SK-MEL-5 (cell line): ENCODE measurements around the gene KRT6C. TPM values are rescaled to one million over a fixed set of nuclear protein-coding genes. Genes with fewer than 3 reads are reported as not detected.

Experiments
- DNase-seq: peaks from one replicate; pipeline ENCODE4 v3.0.0-alpha.2; 2016; ENCODE audit warnings: low read depth, low spot score
- in situ Hi-C: cut with HindIII; loops from 2 replicates; pipeline ENCODE4 v1.10.0; 2016; ENCODE audit warnings: low sequenced_read_pairs, high pct_unique_total_duplicates, low pct_unique_long_range_greater_than_20kb
- polyA plus RNA-seq, 2 experiments: library from polyadenylated mRNA; depleted of rRNA; stranded (reverse); fragments of >200 nt; gene quantifications; 2 replicates each; pipeline ENCODE4 v1.2.3, GENCODE V29; 2015
- total RNA-seq: library from RNA; depleted of rRNA; stranded (reverse); fragments of >200 nt; shearing (Covaris generic); gene quantifications from 2 replicates; pipeline ENCODE4 v1.2.3, GENCODE V29; 2014; rRNA removed

Gene KRT6C
- total RNA-seq, result not detected in 2 replicates
- not detected in 2 replicates for polyA plus RNA-seq (2015; cell fraction: cytosol; rRNA removed)
- polyA plus RNA-seq (2015; cell fraction: nucleus; rRNA removed), result not detected in 2 replicates

DNA sequence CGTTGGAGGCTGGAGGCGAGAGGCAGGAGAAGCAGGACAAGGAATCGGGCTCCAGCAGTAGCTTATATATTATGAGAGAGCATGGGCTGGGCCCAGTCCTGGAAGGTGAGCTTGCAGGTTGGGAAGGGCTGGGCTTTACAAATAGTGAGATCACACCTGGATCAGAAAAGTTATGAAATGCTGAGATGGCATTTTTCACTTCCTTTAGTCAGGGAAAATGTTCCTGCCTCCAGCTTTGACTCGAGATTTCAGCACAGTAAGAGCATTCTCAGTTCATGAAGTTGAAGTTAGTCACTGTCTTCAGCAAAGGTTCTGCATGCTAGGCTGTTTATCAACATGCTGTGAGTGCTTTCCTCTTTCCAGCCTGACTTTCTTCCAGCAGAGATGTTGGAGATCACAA, at the start of gene KRT6C:
Gene KRT6C, minus strand, starts transcription at position 38 of the 400 bp plus-strand sequence. CDS start 68 bp downstream, outside the sequence.
- in situ Hi-C loops, result no loop called here
- no peak for DNase-seq

- in situ Hi-C loops, result no loop called here
- DNase-seq, result no peak
Measured at GRCh38 chr12:52522346-52523011, 48.9 kb upstream of the KRT6C start.

- in situ Hi-C loops, result no loop called here
- DNase-seq, result no peak
Measured at GRCh38 chr12:52521568-52522266, 48.1 kb upstream of the KRT6C start.

DNA sequence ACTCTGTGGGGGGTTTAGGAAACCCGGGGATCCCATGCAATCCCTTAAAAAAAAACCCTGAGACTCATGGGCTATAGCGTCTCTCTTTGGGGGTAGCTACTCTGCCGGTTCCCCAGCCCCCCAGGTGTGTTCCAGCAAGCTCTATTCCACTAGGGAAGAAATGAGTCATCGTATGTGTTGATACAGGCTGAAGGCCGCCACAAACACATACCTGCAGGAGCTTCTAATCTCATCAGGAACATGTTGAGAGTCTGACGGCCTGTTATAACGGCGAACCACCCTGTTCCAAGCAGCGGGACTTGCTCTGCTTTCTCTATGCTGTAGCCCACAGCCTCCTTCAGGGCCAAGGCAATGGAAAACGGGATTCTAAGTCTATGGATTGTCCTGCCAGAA, 47.6 kb upstream of the KRT6C start:
- in situ Hi-C loops, result no loop called here
- DNase-seq, result no peak

DNA sequence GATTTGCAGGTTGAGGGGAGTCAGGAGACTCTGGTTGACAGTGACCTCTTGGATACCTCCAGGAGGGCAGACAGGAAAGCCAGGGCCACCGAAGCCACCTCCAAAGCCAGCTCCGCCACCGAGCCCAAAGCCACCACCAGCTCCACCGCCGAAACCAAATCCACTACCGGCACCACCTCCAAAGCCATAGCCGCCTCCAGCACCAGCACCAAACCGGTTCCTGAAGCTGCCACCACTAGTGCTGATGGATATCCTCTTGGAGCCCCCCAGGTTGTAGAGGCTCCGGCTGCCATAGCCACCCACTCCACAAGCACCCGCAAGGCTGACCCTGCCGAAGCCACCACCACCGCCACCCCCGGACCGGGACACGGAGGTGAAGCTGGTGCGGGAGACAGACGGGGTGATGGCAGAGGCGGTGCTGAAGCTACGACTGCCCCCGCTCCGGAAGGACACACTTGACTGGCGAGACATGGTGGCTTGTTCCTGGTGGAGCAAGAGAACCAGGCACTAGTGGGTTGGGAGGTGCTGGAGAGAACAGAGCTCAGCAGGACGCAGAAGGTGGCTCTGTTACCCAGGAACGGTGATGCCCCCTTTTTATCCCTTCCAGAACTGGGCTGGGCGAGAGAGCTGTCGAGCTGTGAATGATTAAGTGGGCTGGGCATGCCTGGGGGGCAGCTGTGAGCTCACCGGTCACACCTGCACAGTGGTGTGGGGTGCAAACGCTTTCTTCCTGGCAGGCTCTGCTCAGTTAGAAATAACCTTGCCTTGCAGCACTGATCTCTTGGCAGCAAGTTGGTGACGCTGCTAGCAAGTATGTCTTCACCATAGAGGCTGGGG, 46.4 kb upstream of the KRT6C start, which contains the start of gene KRT5:
Gene KRT5, minus strand, starts transcription at position 569 of the 837 bp plus-strand sequence. Its CDS starts 98 bp downstream, at position 471.
- in situ Hi-C loops, result no loop called here
- no peak for DNase-seq

- in situ Hi-C loops, result no loop called here
Measured at GRCh38 chr12:52519387-52519703, 45.7 kb upstream of the KRT6C start.

GRCh38 chr12:52518574-52519386, 45.2 kb upstream of the KRT6C start:
- DNase-seq, result no peak
- in situ Hi-C loops, result no loop called here

More at GRCh38 chr12:52519387-52519703, 45.7 kb upstream of the KRT6C start:
- DNase-seq, result no peak

- in situ Hi-C loops, result no loop called here
- DNase-seq, result no peak
Measured at GRCh38 chr12:52517888-52518287, 44.3 kb upstream of the KRT6C start.

DNA sequence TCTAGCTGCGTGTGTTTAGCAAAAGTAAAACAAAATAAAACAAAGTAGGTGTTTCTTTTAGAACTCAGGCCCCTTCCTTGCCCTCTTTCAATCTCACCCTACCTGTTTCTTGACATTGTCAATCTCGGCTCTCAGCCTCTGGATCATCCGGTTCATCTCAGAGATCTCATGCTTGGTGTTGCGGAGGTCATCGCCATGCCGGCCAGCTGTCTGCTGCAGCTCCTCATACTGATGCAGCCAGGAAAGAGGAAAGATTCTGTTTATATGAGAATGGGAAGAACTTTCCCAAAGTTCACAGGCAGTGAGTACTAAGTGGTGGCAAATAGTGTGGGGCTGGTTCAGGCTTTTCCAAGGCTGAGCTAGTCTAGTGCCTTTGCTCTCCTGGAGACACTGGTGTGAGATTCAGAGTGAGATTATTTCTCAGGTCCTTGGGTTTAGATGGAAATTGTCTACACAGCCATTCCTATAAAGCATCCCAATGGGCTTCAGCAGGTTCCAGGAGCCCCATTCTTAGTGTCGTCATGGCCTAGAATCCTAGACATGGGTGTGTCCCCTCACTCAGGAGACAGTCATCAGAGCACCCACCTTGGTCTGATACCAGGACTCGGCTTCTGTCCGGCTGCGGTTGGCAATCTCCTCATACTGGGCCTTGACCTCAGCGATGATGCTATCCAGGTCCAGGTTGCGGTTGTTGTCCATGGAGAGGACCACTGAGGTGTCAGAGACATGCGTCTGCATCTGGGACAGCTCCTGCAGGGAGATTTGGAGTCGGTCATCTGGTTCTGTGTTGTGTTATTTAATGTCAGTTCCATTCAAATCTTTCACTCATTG, 43.6 kb upstream of the KRT6C start:
- in situ Hi-C loops, result no loop called here
- no peak for DNase-seq

DNA sequence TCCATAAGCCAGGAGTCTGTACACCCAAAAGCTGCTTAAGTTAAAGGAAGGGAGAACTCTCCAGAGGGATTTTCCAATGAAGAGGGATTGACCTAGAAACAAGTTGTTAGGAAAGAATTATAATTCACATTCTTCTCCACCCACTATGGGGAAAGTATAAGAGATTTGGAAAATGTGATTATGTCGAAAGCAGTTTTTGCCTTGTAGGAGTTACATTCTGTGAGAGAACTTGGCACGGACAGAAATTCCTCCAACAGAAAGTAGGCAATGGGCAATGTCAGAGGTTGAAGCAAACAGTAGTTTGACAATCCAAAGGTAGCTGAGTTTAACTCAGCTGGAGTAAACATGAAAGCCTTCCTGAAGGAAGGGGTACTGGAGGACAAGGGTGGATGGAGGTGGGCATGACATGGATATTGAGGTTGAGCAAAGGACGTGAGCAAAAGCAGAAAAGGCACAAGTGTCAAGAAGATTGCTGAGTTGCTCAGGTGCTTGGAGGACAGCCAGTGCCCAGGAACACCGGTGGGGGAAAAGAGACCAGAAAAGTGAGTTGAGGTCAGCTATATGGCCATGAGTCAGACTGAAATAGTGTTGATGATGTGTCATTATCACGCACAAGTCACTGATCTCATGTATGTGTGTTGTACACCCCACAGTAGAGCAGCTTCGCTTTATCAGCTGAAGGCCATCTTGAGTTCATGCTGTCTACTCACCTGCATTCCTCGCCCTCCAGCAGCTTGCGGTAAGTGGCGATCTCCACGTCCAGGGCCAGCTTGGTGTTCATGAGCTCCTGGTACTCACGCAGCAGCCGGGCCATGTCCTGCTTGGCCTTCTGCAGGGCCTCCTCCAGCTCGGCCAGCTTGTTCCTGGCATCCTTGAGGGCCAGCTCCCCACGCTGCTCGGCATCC, 42.6 kb upstream of the KRT6C start:
- in situ Hi-C loops, result no loop called here
- DNase-seq, result no peak

GRCh38 chr12:52515319-52515646, 41.7 kb upstream of the KRT6C start:
- in situ Hi-C loops, result no loop called here
- no peak for DNase-seq

DNA sequence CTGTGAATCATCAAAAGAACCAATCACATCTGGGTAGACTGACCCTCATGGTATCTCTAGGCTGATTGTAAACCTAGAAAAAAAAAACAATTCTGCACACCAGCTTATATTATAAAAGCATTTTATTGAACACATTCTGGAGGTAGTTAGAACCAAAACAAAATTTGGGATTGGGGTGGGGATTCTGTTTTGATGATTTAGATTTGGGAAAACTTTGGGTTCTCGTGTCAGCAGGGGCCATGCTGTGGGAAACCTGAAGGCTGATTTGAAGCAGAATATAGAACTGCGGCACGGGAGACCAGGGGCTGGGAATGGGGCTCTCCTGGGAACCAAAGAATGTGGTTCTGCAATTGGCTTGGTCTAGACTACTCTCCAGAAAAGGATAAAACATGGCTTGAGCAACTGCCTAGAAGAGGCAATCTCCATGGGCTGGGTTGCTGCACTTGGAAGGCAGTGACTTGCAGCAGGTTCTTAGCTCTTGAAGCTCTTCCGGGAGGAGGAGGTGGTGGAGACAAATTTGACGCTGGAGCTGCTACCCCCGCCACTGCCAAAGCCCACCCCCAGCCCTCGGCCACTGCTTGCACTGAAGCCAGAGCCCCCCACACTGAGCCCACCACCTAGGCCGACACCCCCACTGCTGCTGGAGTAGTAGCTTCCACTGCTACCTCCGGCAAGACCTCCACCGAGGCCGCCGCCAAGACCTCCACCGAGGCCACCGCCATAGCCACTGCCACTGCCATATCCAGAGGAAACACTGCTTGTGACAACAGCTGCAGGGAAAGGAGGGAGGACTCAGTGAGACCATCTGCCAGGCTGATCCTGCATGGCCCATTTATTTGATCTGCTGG, 41.1 kb upstream of the KRT6C start:
- in situ Hi-C loops, result no loop called here
- DNase-seq, result no peak

DNA sequence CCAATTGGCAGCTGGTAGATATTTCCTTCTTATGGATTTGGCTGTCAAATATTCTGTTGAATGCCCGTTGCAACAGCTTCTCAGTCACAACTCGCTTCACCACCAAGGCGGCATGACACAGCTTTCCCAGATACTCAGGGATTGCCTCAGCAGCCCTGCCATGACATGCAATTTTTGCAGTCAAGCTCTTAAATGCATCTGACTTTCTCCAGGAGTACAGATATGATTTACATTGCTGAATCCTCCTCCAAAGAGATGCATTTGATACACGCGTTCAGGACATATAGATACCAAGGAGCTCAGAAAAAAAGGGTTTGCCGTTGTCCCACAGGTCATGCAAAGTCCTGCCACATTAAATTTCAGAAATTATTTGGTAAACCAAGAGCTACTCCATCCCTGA, 40.1 kb upstream of the KRT6C start:
- in situ Hi-C loops, result no loop called here
- no peak for DNase-seq

DNA sequence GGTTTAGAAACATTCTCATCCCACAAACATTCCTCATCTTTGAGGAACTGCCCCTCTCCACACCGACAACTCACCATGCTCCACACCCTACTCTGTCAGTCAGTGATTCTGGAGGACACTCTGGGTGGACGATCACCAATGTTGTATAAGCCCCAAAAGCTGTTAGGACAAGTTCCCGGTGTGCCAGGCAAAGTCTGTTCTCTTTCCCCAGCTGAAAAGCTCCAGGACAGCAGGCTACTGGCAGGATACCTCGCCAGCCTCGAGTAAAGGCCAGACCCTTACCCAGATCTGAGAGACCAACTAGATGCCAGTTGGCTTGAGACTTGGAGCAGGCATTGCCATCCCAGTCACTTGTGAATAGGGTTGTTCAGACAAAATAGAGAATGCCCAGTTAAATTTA, 34.6 kb upstream of the KRT6C start:
- no peak for DNase-seq
- in situ Hi-C loops, result no loop called here
